Kidney epithelial cell (primary cell): ENCODE data around the gene FOSL2. TPM values are rescaled to one million over a fixed set of nuclear protein-coding genes. Genes with fewer than 3 reads are reported as not detected.

ENCODE experiments used
- DNase-seq: peaks from one replicate; pipeline ENCODE4 v3.0.0-alpha.2; 2010; ENCODE audit warnings: low read depth
- H3K27me3 ChIP-seq: 2 replicates; pipeline ENCODE4 v1.6.0; 2011; ENCODE audit warnings: low read length; ENCODE audit not compliant: control insufficient read depth, insufficient read depth
- H3K36me3 ChIP-seq: 2 replicates; pipeline ENCODE4 v1.5.1; 2011; ENCODE audit warnings: low read length; ENCODE audit not compliant: control insufficient read depth, insufficient read depth
- H3K4me3 ChIP-seq: 2 replicates; pipeline ENCODE4 v1.5.1; 2011; ENCODE audit warnings: low read depth, mild to moderate bottlenecking, control low read depth, low read length
- total RNA-seq: library from RNA; depleted of rRNA; stranded (reverse); fragments of >200 nt; gene quantifications from 2 replicates; pipeline ENCODE4 v1.2.3, GENCODE V29; 2015
- TF ChIP-seq, protein P1 (sequence below): IDR thresholded peaks from 2 replicates; pipeline ENCODE4 v1.5.1; 2011; ENCODE audit warnings: mild to moderate bottlenecking, moderate library complexity, low read length, control low read depth, inconsistent platforms; ENCODE audit not compliant: insufficient read depth, poor library complexity, severe bottlenecking

Gene FOSL2
- total RNA-seq, 1 donor from 2014 or later, result 85.5 TPM

DNA sequence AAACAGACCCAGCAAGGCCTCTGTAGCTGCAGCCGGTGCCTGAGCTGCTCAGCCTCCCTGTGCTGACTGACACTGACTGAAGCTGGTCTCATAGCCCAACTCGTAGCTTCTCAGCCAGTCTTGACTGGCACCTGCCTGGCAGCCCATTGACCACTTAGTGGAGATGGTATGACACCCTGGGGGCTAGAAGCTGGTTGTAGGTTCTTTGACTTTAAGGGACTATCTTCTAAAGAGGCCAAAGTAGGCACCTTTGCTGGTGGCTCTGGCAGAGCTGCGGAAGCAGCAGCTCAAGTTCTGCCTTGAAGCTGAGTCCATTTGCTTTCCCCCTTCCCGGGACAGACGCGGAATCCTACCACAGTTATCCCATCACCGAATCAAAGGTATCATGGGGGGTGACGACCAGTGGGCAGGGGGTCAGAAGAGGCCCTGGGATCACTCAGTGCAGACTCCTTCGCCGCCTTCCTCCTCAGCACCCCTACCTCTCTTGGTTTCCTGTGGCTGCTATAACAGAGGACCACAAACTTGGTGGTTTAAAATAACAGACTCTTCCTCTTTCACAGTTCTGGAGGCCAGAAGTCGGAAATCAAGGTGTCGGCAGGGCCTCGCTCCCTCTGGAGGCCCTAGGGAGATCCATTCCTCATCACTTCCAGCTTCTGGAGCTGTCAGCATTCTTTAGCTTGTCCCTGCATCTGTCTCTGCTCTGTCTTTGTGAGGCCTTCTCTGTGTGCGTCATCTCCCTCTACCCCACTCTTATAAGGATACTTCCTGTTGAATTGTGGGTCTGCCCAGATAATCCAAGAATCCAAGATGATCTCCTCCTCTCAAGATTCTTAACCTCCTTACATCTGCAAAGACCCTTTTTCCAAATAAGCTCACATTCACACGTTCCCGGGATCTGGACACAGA lies 13.7 kb upstream of the FOSL2 start:
- no peak overlapping the region for H3K4me3 ChIP-seq
- no peak for DNase-seq
- H3K36me3 ChIP-seq, result no peaks in the 10 kb centered on the region
- TF ChIP-seq, protein P1, sequence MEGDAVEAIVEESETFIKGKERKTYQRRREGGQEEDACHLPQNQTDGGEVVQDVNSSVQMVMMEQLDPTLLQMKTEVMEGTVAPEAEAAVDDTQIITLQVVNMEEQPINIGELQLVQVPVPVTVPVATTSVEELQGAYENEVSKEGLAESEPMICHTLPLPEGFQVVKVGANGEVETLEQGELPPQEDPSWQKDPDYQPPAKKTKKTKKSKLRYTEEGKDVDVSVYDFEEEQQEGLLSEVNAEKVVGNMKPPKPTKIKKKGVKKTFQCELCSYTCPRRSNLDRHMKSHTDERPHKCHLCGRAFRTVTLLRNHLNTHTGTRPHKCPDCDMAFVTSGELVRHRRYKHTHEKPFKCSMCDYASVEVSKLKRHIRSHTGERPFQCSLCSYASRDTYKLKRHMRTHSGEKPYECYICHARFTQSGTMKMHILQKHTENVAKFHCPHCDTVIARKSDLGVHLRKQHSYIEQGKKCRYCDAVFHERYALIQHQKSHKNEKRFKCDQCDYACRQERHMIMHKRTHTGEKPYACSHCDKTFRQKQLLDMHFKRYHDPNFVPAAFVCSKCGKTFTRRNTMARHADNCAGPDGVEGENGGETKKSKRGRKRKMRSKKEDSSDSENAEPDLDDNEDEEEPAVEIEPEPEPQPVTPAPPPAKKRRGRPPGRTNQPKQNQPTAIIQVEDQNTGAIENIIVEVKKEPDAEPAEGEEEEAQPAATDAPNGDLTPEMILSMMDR, result no peak
- H3K27me3 ChIP-seq, result no peaks in the 10 kb centered on the region

DNA sequence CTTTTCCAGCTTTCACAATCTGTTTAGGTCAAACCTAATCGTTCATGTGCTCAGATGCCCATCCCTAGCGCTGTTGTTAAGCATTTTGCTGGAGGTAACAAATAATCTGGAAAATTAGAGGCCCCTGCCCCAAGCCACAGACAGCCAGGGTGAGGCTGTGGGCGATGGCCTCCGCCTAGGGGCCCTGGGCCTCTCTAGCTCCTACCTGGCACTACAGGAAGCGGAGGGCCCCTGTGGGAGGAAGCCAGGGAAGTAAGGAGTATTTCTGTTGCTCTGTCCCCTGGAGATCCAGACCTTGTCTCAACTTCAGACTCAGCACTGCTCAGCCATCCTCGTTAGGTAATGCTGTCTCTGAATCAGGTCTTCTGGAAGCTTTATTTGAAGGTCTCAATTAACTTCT lies 12.4 kb upstream of the FOSL2 start:
- H3K36me3 ChIP-seq, result no peaks in the 10 kb centered on the region
- TF ChIP-seq, protein P1, result no peak
- no peaks in the 10 kb centered on the region for H3K27me3 ChIP-seq
- no peak overlapping the region for H3K4me3 ChIP-seq
- DNase-seq, result no peak

DNA sequence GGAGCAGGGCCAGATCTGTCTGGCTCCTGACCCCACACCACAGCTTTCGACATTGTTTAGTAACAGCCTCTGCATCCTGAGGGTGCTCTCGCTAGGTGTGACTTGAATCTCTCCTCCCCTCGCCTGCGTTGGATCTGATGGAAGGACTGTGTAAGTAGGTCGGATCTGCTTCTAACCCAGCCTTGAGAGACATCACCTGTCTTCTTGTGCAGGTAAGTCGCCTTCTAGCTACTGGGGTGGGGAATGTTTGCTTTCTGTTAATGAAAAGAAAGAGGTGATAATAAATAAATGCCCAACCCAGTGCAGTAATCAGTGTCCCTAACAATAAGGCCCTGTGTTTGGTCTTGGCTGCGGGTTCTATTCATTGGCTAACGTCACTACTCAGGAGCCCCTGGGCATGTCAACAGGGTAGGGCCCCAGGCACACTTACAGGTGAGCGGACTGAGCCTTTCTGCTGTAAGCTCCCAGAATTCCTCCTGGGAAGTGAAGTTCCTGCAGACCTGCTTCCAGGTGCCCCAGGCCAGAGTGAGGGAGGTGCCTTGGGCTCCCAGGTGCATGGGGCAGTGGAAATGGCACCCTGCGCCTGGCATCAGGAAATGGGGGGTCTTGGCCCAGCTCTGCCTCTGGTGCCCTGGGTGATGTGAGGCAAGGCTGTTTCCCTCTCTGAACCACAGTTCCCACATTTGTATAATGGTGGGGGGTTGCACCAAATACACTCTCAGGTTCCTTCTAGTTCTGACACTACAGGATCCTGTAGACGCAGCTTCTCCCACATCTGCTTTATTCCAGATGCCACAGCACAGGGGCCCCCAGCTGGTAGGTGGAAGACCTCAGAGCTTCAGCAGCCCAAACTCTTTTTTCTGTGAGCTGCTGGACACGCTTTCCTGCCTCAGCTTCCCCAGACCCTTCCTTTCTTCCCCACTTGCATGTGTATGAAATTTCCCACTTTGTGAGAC lies 11.2 kb upstream of the FOSL2 start:
- Histone ChIP-seq H3K4me3 (no peak overlapping the region), H3K36me3 (no peaks in the 10 kb centered on the region), H3K27me3 (no peaks in the 10 kb centered on the region)
- TF ChIP-seq, protein P1, result no peak
- DNase-seq, result no peak

DNA sequence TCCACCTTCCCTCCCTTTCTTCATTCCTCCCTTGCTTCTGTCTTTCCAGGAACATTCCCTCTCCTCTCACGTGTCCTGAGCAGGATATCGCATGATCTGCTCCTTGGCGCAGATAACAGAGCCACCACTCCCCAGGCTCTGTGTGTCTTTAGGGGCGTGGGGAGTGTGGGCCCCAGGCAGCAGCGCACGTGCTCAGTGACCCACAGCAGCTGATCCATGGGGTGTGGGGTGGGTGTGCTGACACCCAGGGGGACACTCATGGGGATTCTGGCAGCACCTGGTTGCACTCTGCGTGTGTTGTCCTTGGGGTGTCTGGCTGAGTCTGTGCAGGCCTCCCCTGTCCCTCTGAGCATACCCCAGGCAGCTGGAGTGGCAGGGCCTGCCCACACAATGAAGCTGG lies 9.9 kb upstream of the FOSL2 start:
- no peak for DNase-seq
- H3K27me3 ChIP-seq, result no peaks in the 10 kb centered on the region
- no peaks in the 10 kb centered on the region for H3K36me3 ChIP-seq
- TF ChIP-seq, protein P1, result no peak
- H3K4me3 ChIP-seq, result no peak overlapping the region

DNA sequence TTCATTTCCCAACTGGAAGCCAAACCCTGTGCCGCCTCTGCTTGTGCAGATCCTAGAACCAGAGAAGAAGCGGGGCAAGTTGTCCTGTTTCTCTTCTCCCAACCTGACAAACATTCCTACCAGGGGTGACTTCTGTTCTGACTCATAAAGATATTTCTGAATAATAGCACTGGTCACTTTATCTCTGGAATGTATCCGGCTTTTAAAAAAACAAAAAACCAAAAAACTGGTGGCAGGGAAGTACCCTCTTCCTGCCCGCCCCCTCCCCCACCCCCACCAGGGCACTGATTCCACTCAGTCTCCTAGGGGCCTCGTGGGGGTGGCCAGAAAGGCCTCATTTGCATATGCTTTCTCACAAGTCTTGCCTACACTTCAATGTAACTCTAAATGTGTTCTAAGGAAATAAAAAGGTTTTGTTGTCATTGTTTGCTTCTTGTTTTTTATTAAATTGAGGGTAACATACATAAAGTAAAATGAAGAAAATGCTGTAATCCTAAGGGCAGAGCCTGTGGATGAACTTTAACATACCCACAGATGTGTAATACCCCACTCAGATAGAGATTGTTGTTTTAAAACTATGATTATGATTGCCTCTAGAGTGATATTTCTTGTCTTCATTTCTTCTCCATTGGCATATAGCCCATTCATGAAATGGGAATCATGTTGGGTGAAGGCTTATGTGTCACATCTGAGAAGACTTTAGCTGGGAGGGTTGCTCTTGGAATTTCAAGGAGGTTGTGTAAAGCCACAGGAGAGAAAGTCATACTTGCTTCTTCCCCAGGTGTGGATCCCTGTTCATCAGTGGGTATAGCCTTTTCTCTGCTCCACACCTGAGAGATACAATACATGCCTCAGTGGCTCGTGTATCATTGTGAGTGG lies 5.3 kb upstream of the FOSL2 start:
- TF ChIP-seq, protein P1, result no peak
- Histone ChIP-seq H3K4me3 (no peak overlapping the region), H3K36me3 (no peaks in the 10 kb centered on the region), H3K27me3 (no peaks in the 10 kb centered on the region)
- DNase-seq, result no peak
